ENCODE results near the gene EPHA4. TPM values are rescaled to one million over a fixed set of nuclear protein-coding genes. Genes with fewer than 3 reads are reported as not detected.

The EPHA4 gene
- total and polyA plus RNA-seq, 2 of the 4 experiments (the other 2 are of a cell fraction): 36.9 to 132 TPM

- Histone ChIP-seq H2BK120ac (ENCODE audit: low read depth, low read length) (no peak overlapping the region), H3K14ac (replicated peaks; ENCODE audit: low read depth, low read length) (no peak overlapping the region), H3K27me3 (ENCODE audit: control insufficient read depth, insufficient read depth, low read length) (no peaks in the 10 kb centered on the region), H3K9me3 (ENCODE audit: control insufficient read depth, insufficient read depth, low read length) (no peaks in the 10 kb centered on the region), H3K18ac (ENCODE audit: low read depth, low read length) (no peak overlapping the region), H4K8ac (ENCODE audit: low read depth in 2 of 2, low read length in 2 of 2) (no peak overlapping the region), H2BK20ac (ENCODE audit: low read depth, low read length) (no peak overlapping the region), H3K4me2 (ENCODE audit: low read depth, low read length) (no peak overlapping the region), H3K4me1 (ENCODE audit: control insufficient read depth, insufficient read depth, low read length) (peaks cover 5% of the 10 kb centered on the region), H3K9me1 (ENCODE audit: insufficient read depth, low read length) (no peaks in the 10 kb centered on the region), H3K23ac (ENCODE audit: low read depth, low read length) (no peak overlapping the region), H3K4ac (ENCODE audit: low read depth, low read length) (no peak overlapping the region), H3K36me3 (ENCODE audit: control insufficient read depth, insufficient read depth, low read length) (peaks cover 3% of the 10 kb centered on the region; the same call in 1 of the 2 replicates), H3K56ac (ENCODE audit: extremely low read depth, insufficient read depth, low read length) (no peak overlapping the region), H2AK5ac (ENCODE audit: low read depth, low read length) (no peak overlapping the region), H3K9ac (ENCODE audit: low read depth, low read length) (no peak overlapping the region), H2BK5ac (ENCODE audit: low read depth, low read length, poor library complexity, severe bottlenecking) (no peak overlapping the region), H3K27ac (ENCODE audit: insufficient read depth, low read length) (no peak overlapping the region), H2AK9ac (replicated peaks; ENCODE audit: low read depth, low read length, poor library complexity) (no peak overlapping the region), H4K5ac (ENCODE audit: low read depth, low read length) (no peak overlapping the region), H4K91ac (ENCODE audit: insufficient read depth, low read depth, low read length) (no peak overlapping the region), H4K20me1 (ENCODE audit: insufficient read depth, low read length) (no peaks in the 10 kb centered on the region), H2BK15ac (ENCODE audit: low read depth, low read length) (no peak overlapping the region), H2AFZ (replicated peaks; ENCODE audit: low read length, poor library complexity) (no peak overlapping the region), H3K79me1 (ENCODE audit: low read depth in 1 of 2, low read length in 2 of 2) (peaks cover 12 to 18% of the 10 kb centered on the region in 2 experiments; a peak in 2 of 4 replicates), H3K4me3 (ENCODE audit: insufficient read depth, low read depth, low read length) (no peak overlapping the region)
- WGBS, 2 experiments (ENCODE audit: extremely low coverage in 2 of 2, insufficient read length in 1 of 2): no CpG with 5 or more reads among the region's 3 CpGs
- intact Hi-C loops (cut with micrococcal nuclease) (no loop called here), dilution Hi-C loops (cut with HindIII; ENCODE audit: low sequenced_read_pairs, unreplicated experiment) (no loop called here), in situ Hi-C loops (cut with MboI; ENCODE audit: low sequenced_read_pairs) (no loop called here)
- POLR2A ChIA-PET (ENCODE audit: unreplicated experiment): interaction anchor here (0.6 kb wide), 1 partner anchor 8 kb away, joined by 21 read pairs; no protein-coding TSS in a partner anchor
- TF ChIP-seq POLR2A (IDR thresholded peaks at IDR 0.05; ENCODE audit: low read depth, low read length) (no peak), MAZ (IDR thresholded peaks at IDR 0.05; ENCODE audit: borderline replicate concordance, low read depth, low read length) (no peak), BHLHE40 (IDR thresholded peaks at IDR 0.05; ENCODE audit: low read depth, low read length) (no peak), RCOR1 (IDR thresholded peaks at IDR 0.05; ENCODE audit: insufficient replicate concordance, low read length) (no peak), USF2 (IDR thresholded peaks at IDR 0.05; ENCODE audit: low read depth, low read length) (no peak), CHD1 (IDR thresholded peaks at IDR 0.05; ENCODE audit: low read depth, low read length) (no peak), MAFK (IDR thresholded peaks at IDR 0.05; ENCODE audit: low read depth, low read length) (no peak), SMC3 (IDR thresholded peaks at IDR 0.05; ENCODE audit: low read depth, low read length) (no peak), CTCF (conservative IDR thresholded peaks at IDR 0.05; ENCODE audit: low read depth, low read length) (no peak), NFE2L2 (IDR thresholded peaks at IDR 0.05; ENCODE audit: low read depth, low read length) (no peak), FOS (IDR thresholded peaks at IDR 0.05; ENCODE audit: low read depth, low read length) (no peak), MXI1 (IDR thresholded peaks at IDR 0.05; ENCODE audit: borderline replicate concordance, low read depth, low read length) (no peak), CEBPB (IDR thresholded peaks at IDR 0.05; ENCODE audit: low read depth, low read length) (no peak), RFX5 (IDR thresholded peaks at IDR 0.05; ENCODE audit: low read depth, low read length) (no peak), RAD21 (IDR thresholded peaks at IDR 0.05; ENCODE audit: low read length) (no peak)
- TF ChIP-seq, protein P1, sequence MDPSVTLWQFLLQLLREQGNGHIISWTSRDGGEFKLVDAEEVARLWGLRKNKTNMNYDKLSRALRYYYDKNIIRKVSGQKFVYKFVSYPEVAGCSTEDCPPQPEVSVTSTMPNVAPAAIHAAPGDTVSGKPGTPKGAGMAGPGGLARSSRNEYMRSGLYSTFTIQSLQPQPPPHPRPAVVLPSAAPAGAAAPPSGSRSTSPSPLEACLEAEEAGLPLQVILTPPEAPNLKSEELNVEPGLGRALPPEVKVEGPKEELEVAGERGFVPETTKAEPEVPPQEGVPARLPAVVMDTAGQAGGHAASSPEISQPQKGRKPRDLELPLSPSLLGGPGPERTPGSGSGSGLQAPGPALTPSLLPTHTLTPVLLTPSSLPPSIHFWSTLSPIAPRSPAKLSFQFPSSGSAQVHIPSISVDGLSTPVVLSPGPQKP (IDR thresholded peaks at IDR 0.05; ENCODE audit: borderline replicate concordance, low read depth, low read length): no peak
- ATAC-seq (ENCODE audit: low read depth): no peak
- no peak for DNase-seq
- no TSS peak for BruUV-seq (replicated peaks)
- CTCF ChIA-PET: no interaction called here
Measured at GRCh38 chr2:221558107-221558506, 14.0 kb downstream of the EPHA4 start.
